ENCODE measurements around the gene GJC1.

The GJC1 gene

DNA sequence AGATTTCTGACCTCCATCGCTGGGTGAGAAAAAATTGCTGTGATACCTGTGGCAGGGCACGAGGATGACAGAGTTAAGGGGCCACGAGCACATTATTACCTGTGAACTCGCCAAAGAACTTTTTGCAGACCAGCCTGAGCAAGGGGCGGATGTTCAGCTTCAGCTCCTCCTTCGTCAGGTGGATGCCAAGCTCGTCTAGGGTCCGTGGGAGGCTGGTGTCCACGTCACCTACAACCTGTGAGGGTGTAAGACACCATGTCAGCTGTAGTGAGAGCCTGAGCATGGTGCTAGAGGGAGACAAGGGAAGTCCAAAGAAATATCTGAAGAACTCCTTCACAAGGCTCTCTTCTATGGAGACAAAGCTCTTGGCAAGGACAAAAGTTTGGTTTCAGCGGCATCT is 34.7 kb upstream of the GJC1 start:
- Histone ChIP-seq H3K4me1 (ENCODE audit: control insufficient read depth, insufficient read depth, low read length, unreplicated experiment) (no peaks in the 10 kb centered on the region), H3K27me3 (ENCODE audit: insufficient read depth, low read length) (no peaks in the 10 kb centered on the region), H3K27ac (ENCODE audit: low read depth, low read length) (no peak overlapping the region), H2AFZ (ENCODE audit: low read length, unreplicated experiment) (no peak overlapping the region), H3K79me2 (ENCODE audit: control insufficient read depth, insufficient read depth, low read length, unreplicated experiment) (no peaks in the 10 kb centered on the region), H3K4me3 (ENCODE audit: low read depth, low read length) (no peak overlapping the region), H3K36me3 (ENCODE audit: insufficient read depth, low read length) (peaks cover 30% of the 10 kb centered on the region)

DNA sequence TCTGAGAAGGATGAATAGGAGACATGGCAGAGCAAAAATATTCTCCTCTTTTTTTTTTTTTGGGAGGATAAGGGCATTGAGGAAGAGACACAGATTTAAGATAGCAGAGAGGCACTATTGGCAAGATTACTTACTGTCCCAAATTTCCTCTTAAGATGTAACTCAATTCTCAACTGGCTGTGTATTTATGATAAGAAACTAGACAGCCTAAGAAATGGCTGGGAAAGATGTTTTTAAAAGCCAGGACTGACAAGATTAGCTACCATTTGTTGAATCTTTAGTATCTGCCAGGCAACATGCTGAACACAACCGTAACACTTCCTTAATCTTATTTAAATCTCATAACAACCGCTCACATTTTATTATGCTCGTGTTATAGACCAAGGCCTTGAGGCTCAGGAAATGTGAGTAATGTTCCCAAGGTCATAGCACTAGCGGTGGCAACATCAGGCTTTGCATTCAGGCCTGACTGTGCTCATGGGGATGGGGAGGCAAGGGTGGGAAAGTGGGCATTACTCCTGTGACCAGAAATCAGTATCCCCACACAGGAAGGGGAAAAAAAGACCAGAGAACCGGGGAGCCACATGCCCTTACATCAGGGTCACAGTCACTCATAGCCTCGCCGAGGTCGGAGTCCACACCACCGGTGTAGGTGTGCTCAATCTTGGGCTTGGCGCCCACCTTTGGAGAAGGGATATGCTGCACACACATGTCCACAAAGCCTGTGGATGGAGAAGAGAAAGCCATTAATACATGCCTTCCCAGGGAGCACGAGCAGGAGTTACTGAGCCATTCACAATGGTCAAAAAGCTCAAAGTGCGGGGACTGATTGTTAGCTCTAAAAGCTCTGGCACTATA is 33.2 kb upstream of the GJC1 start:
- H3K4me3 ChIP-seq (ENCODE audit: low read depth, low read length), result no peak overlapping the region
- H3K79me2 ChIP-seq (ENCODE audit: control insufficient read depth, insufficient read depth, low read length, unreplicated experiment), result no peaks in the 10 kb centered on the region
- no peaks in the 10 kb centered on the region for H3K4me1 ChIP-seq (ENCODE audit: control insufficient read depth, insufficient read depth, low read length, unreplicated experiment)
- no peak overlapping the region for H2AFZ ChIP-seq (ENCODE audit: low read length, unreplicated experiment)
- peaks cover 38% of the 10 kb centered on the region for H3K36me3 ChIP-seq (ENCODE audit: insufficient read depth, low read length)
- no peaks in the 10 kb centered on the region for H3K27me3 ChIP-seq (ENCODE audit: insufficient read depth, low read length)
- no peak overlapping the region for H3K27ac ChIP-seq (ENCODE audit: low read depth, low read length)

DNA sequence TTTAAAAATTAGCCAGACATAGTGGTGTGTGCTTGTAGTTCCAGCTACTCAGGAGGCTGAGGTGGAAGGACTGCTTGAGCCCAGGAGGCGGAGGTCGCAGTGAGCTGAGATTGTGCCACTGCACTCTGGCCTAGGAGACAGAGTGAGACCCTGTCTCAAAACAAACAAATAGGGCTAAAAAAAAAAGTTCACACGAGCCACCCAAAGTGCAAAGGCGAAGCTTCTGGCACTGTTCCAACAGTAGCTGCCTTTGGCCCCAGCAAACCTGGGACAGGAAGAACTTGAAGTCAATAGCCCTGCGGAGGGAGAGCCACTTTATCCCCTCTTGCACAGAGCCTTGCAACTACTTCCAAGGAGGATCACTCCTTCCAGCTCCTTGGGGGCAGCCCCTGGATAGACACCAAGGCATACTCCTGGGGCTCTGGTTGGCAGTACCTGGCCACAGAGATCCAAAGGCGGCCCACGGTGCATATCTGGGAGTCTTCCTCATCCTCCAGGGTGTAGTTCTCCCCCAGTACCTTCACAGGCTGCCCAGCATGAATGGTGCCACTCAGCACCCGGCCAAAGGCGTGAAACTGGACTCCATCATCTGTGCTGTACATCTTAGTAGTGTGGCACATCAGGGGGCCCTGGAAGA is 32.3 kb upstream of the GJC1 start:
- no peaks in the 10 kb centered on the region for H3K27me3 ChIP-seq (ENCODE audit: insufficient read depth, low read length)
- peaks cover 38% of the 10 kb centered on the region for H3K36me3 ChIP-seq (ENCODE audit: insufficient read depth, low read length)
- no peaks in the 10 kb centered on the region for H3K79me2 ChIP-seq (ENCODE audit: control insufficient read depth, insufficient read depth, low read length, unreplicated experiment)
- H2AFZ ChIP-seq (ENCODE audit: low read length, unreplicated experiment), result no peak overlapping the region
- H3K27ac ChIP-seq (ENCODE audit: low read depth, low read length), result no peak overlapping the region
- H3K4me3 ChIP-seq (ENCODE audit: low read depth, low read length), result no peak overlapping the region
- H3K4me1 ChIP-seq (ENCODE audit: control insufficient read depth, insufficient read depth, low read length, unreplicated experiment), result no peaks in the 10 kb centered on the region

DNA sequence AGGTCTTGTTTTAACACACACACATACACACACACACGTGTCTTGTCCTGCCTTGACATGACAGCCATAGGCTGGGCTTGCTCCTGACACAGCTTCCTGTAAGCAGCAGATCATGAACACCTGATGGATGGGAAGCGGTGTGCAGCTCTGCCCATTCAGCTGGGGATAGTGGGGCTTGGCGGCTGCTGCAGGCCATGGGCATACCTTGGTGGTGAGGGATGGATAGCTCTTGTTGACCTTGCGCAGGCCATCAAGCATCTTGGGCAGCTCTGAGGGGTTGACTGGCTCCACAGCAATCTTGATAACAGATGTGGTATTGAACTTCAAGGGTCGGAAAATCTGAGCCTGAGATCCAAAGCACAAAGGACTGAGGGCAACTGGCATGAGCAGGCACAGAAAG is 29.6 kb upstream of the GJC1 start:
- Histone ChIP-seq H3K27ac (ENCODE audit: low read depth, low read length) (no peak overlapping the region), H3K27me3 (ENCODE audit: insufficient read depth, low read length) (no peaks in the 10 kb centered on the region), H2AFZ (ENCODE audit: low read length, unreplicated experiment) (no peak overlapping the region), H3K4me1 (ENCODE audit: control insufficient read depth, insufficient read depth, low read length, unreplicated experiment) (no peaks in the 10 kb centered on the region), H3K4me3 (ENCODE audit: low read depth, low read length) (no peak overlapping the region), H3K36me3 (ENCODE audit: insufficient read depth, low read length) (peaks cover 42% of the 10 kb centered on the region), H3K79me2 (ENCODE audit: control insufficient read depth, insufficient read depth, low read length, unreplicated experiment) (no peaks in the 10 kb centered on the region)

DNA sequence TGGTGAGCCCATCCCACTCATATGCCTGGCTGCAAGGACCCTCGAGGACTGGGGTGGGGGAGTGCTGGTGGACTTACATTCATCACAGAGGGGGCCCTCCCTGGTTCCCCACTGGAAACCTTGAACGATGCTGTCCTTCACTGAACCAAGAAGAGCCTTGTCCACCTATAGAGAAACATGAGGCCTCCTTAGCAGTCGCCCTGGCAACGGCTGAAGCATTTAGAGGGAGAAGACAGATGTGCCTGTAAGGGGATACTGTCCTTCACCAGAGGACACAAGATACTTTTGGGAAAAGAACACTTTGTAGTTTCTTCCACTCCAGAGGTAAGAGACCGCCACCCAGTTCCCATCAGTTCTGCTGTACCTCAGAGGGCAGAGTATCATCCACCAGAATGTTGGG is 24.1 kb upstream of the GJC1 start:
- peaks cover 38% of the 10 kb centered on the region; the same call in 1 of the 2 replicates for H3K36me3 ChIP-seq (ENCODE audit: insufficient read depth, low read length)
- H3K27me3 ChIP-seq (ENCODE audit: insufficient read depth, low read length), result no peaks in the 10 kb centered on the region
- no peaks in the 10 kb centered on the region for H3K4me1 ChIP-seq (ENCODE audit: control insufficient read depth, insufficient read depth, low read length, unreplicated experiment)
- no peaks in the 10 kb centered on the region for H3K79me2 ChIP-seq (ENCODE audit: control insufficient read depth, insufficient read depth, low read length, unreplicated experiment)
- no peak overlapping the region for H3K4me3 ChIP-seq (ENCODE audit: low read depth, low read length)
- no peak overlapping the region for H2AFZ ChIP-seq (ENCODE audit: low read length, unreplicated experiment)
- no peak overlapping the region for H3K27ac ChIP-seq (ENCODE audit: low read depth, low read length)

DNA sequence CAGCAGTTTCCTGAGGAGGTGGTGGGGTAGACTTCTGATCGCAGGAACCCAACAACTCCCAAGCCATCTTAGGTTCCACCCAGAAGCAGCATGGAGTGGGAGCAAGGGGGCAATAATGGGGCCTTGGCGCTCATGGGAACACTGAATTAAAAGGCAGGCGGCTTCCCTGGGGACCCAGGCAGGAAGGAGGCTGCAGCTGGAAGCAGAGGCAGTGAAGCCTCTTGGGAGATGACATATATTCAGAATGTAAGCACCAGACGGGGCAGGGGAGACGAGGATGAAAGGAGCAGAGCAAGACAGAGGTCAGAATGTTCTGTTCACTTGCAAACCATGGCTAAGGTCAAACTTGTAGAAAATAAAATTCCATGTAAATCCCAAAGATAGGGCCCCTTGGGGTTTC is 20.5 kb upstream of the GJC1 start:
- Histone ChIP-seq H3K27ac (ENCODE audit: low read depth, low read length) (no peak overlapping the region), H2AFZ (ENCODE audit: low read length, unreplicated experiment) (no peak overlapping the region), H3K4me3 (ENCODE audit: low read depth, low read length) (no peak overlapping the region), H3K36me3 (ENCODE audit: insufficient read depth, low read length) (peaks cover 32% of the 10 kb centered on the region; the same call in 1 of the 2 replicates), H3K27me3 (ENCODE audit: insufficient read depth, low read length) (no peaks in the 10 kb centered on the region), H3K79me2 (ENCODE audit: control insufficient read depth, insufficient read depth, low read length, unreplicated experiment) (no peaks in the 10 kb centered on the region), H3K4me1 (ENCODE audit: control insufficient read depth, insufficient read depth, low read length, unreplicated experiment) (no peaks in the 10 kb centered on the region)

DNA sequence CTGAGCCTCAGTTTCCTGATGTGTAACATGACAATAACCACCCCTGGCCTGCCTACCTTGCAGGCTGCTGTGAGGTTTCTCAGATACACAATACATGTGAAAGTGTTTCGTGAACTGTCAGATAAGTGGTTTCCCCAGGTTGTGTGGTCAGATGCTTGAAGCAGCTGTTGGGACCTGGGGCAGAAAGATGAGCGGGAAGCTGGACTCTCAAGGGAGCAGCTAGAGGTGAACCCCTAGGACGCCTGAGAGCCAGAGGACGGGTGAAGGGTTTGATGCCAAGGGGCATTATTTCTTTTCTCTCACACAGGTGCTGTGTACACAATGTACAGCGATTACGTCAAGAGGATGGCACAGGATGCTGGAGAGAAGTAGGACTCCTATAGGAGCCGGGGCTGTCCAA is 19.9 kb upstream of the GJC1 start:
- H3K36me3 ChIP-seq (ENCODE audit: insufficient read depth, low read length), result peaks cover 32% of the 10 kb centered on the region; the same call in 1 of the 2 replicates
- H3K27ac ChIP-seq (ENCODE audit: low read depth, low read length), result no peak overlapping the region
- no peak overlapping the region for H3K4me3 ChIP-seq (ENCODE audit: low read depth, low read length)
- no peaks in the 10 kb centered on the region for H3K27me3 ChIP-seq (ENCODE audit: insufficient read depth, low read length)
- no peaks in the 10 kb centered on the region for H3K4me1 ChIP-seq (ENCODE audit: control insufficient read depth, insufficient read depth, low read length, unreplicated experiment)
- no peak overlapping the region for H2AFZ ChIP-seq (ENCODE audit: low read length, unreplicated experiment)
- no peaks in the 10 kb centered on the region for H3K79me2 ChIP-seq (ENCODE audit: control insufficient read depth, insufficient read depth, low read length, unreplicated experiment)

DNA sequence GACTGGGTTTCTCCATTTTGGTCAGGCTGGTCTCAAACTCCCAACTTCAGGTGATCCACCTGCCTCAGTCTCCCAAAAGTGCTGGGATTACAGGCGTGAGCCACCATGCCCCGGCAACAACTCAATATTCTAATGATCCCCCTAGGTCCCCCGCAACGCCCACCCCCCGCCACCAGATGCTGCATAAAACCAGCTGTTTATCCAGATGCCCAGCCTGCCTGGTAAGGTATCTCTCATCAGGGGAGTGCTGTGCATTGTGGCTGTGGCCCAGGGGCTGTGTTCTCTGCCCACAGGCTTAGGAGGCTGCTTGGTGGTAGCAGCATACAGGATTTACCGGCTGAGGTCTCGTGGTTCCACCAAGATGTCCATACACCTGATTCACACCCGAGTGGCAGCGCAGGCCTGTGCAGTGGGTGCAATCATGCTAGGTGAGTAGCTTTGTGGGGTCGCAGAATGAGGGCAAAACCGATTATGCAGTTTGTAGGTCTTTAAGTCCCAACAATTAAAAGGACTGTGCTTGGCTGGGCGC is 18.9 kb upstream of the GJC1 start:
- Histone ChIP-seq H3K4me1 (ENCODE audit: control insufficient read depth, insufficient read depth, low read length, unreplicated experiment) (no peaks in the 10 kb centered on the region), H3K27ac (ENCODE audit: low read depth, low read length) (no peak overlapping the region), H3K4me3 (ENCODE audit: low read depth, low read length) (no peak overlapping the region), H3K79me2 (ENCODE audit: control insufficient read depth, insufficient read depth, low read length, unreplicated experiment) (no peaks in the 10 kb centered on the region), H3K27me3 (ENCODE audit: insufficient read depth, low read length) (no peaks in the 10 kb centered on the region), H2AFZ (ENCODE audit: low read length, unreplicated experiment) (no peak overlapping the region), H3K36me3 (ENCODE audit: insufficient read depth, low read length) (peaks cover 23% of the 10 kb centered on the region; the same call in 1 of the 2 replicates)

DNA sequence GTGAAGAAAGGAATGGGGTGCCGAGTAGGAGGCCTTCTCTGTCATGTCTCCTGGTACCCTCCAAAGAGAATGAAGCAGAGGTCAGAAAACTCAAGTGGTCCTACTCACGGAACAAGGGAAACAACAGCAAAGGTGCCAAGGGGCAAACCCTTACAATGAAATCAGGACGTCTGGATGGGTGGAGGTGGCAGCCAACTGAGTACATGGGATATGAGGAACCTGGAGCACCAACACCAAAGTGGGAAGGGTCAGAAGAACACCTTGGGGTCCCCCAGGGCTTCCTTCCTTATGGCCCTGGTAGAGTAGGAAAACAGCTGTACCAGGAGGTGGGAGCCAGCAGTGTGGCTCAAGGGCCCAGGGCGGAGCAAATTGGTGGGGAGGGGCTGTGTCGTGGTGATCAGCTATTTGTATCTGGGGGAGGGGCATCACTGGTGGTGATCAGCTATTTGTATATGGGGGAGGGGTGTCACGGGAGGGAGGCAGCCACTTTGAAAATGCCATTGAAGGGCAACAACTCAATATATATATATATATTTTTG is 18.2 kb upstream of the GJC1 start:
- Histone ChIP-seq H3K27ac (ENCODE audit: low read depth, low read length) (no peak overlapping the region), H3K4me1 (ENCODE audit: control insufficient read depth, insufficient read depth, low read length, unreplicated experiment) (no peaks in the 10 kb centered on the region), H3K27me3 (ENCODE audit: insufficient read depth, low read length) (no peaks in the 10 kb centered on the region), H3K36me3 (ENCODE audit: insufficient read depth, low read length) (peaks cover 16% of the 10 kb centered on the region; the same call in 1 of the 2 replicates), H3K4me3 (ENCODE audit: low read depth, low read length) (no peak overlapping the region), H2AFZ (ENCODE audit: low read length, unreplicated experiment) (no peak overlapping the region), H3K79me2 (ENCODE audit: control insufficient read depth, insufficient read depth, low read length, unreplicated experiment) (no peaks in the 10 kb centered on the region)

DNA sequence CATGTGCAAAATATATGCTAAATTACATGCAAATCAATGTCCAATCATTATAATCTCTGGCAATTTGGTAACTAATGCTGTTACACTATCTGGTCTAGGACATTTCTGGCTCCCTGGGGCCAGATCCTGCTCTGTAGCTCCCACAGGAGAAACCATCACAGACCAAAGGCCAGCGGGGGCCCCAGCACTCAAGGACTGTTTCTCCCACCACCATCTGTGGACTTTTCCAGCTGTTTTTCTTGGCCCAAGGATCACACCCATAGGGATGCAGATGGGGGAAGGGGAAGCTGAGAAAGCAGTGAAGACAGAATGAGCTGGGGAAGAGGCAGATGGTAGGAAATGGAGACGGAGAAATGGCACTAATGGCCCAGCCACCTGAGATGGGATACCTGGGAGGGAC is 17.5 kb upstream of the GJC1 start, which contains the start of gene HIGD1B:
HIGD1B (plus strand) TSS at position 298 of the 400 bp plus-strand sequence. CDS start 270 bp downstream, outside the sequence.
- Histone ChIP-seq H3K36me3 (ENCODE audit: insufficient read depth, low read length) (peaks cover 12% of the 10 kb centered on the region; the same call in 1 of the 2 replicates), H3K4me1 (ENCODE audit: control insufficient read depth, insufficient read depth, low read length, unreplicated experiment) (no peaks in the 10 kb centered on the region), H3K4me3 (ENCODE audit: low read depth, low read length) (no peak within 1 kb of the TSS), H2AFZ (ENCODE audit: low read length, unreplicated experiment) (no peak within 1 kb of the TSS), H3K27me3 (ENCODE audit: insufficient read depth, low read length) (no peaks in the 10 kb centered on the region), H3K27ac (ENCODE audit: low read depth, low read length) (no peak within 1 kb of the TSS), H3K79me2 (ENCODE audit: control insufficient read depth, insufficient read depth, low read length, unreplicated experiment) (no peaks in the 10 kb centered on the region)
